ENCODE data around the gene JARID2. TPM values are rescaled to one million over a fixed set of nuclear protein-coding genes. Genes with fewer than 3 reads are reported as not detected.

JARID2 gene
- polyA plus RNA-seq, 1 donor, result 16.2 TPM

DNA sequence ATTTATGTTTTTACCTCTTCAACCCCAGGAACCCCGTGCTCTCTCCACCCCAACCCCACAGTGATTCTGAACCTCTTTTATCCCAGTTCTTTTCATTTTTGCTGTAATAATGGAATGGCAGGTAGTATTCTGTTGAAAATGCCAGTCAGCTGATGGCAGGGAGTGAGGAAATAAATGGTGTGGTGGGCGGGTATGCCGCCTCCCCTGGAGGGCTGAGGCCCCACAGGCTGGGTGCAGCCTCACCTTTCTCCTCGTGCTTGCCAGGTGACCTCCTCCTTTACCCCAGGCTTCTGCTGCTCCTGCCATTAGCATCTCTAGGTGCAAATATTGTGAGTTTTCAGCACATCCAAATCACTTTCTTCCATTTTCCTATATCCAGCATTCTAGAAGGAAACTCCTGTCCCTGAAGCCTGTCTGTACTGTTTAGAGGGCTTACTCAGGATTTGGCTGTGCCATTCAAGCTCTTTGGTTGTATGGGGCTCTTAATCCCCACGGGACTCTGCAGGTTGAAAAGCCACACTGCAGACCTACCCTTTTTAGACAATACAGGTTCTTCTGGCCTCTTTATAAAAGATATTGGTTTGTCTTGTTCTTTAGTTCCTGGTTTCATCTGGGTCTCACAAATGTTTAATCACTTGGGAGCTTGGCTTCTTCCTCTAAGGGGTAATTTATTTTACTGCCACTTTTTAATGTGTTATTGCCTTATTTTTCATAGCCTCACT lies 201.8 kb downstream of the JARID2 start:
- DNase-seq, result no peak

DNA sequence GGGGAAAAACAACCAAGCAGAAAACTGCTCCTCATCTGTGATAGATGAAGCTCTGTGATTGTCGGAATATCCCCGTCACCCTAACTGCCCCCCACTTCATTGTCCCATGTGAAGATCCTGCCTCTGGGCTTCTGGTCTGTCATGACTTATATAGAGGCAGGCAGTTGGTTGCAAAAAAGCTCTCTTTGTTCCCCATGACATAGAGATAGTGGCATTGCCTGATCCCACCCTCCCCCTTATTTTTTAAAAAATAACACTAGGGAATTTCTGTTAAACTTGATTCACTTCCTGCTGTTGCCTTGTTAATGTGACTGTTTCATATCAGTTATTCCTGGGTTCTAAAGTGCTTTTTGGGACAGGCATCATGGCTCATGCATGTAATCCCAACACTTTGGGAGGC lies 203.1 kb downstream of the JARID2 start:
- DNase-seq, result no peak

DNA sequence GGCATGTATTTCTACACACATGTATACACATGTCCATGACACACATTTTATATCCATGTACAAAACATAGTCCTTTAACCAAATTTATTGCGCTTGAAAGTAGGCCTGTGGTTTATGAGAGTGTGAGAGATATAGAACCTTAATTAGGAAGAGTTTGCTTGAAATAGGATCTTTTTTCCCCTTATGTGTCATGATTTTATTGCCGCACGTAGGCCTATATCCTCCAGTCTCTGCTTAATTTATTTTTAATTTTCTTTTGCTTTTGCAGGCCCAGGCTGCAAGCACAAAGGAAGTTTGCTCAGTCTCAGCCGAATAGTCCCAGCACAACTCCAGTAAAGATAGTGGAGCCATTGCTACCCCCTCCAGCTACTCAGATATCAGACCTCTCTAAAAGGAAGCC lies 205.9 kb downstream of the JARID2 start:
- DNase-seq, result no peak

DNA sequence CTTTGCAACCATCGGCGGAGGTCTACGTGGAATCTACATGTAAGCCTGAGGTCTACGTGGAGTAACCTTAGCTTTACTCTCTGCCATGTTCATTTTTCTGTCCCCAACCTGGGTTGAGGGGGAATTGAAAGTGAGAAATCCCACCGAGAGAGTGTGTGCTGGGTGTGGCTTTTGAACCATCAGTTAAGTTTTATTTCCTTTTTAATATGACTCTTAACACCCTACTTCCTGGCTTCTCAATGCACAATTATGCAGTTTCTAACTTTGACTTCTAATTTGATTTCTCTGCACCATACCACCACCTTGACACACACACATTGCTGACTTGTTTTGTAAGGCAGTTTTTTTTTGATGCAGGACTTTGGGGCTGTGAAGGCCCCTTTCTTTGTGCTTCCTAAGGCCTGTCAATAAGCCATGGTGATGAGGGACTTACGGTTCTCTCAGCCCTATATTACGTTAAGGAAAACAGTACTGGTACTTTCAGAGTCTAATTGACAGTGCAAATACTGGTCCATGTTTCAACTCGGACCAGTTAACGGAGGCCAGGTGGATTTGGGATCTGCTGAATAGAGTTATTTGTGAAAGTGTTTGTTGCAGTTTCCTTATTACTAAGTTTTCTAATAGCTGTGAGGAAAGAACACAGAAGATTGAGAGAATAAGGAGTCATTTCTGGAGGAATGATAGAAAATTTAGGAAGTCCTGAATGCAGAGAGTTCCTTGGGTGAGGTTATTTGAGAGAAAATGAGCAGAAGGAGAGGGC lies 206.5 kb downstream of the JARID2 start:
- no peak for DNase-seq

DNA sequence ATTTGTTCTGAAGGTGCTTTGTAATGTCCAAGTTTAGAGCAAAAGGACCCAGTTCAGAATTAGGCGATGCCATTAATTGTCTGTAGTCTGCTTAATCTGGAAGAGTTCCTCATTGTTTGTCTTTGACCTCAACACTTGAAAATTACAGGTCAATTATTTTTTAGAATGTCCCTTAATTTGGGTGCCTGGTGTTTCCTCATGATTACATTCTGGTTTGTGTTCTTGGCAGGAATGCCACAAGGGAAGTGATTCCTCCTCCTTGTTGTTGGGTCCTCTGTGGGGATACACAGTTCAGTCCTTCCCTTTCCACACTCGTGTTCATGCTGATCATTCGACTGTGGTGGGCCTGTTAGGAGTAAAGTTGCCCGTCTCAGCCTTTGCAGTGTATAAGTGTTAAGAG lies 207.3 kb downstream of the JARID2 start:
- DNase-seq, result no peak

DNA sequence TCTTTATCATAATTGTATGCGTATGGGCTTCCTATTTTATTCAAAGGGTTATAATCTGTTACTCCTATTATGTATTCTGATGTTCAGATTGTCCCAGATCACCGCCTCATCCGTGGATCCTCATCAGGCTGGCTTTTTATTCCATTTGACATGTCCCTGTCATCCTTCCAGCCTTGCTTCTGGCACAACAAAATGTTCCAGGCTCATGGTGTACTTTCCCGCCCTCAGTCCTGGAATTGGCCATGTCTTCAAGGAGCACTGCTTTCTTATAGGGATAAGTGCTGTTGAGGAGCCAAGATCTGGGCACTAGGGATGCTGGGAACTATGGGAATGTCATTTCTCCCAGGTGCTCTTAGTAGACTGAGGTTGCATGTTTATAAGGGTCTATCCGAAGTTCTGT lies 207.8 kb downstream of the JARID2 start:
- DNase-seq, result no peak

DNA sequence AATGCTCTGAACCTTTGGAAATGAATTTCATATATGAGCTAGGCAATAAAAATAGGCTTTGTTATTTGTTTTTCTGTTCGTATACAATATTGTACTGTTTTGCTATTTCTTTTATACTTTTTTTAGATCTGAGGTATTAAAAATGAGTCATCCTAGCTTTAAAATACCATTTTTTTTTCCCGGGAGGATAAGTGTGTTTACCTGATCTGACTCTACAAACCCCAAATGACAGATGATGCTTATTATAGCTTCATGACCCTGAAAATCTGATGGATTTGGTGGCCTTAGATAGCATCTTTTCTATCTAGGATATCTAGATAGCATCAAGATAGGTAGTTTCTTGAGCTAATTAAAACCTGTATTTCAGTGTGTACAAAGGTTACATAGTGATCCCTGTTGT lies 210.6 kb downstream of the JARID2 start:
- no peak for DNase-seq

DNA sequence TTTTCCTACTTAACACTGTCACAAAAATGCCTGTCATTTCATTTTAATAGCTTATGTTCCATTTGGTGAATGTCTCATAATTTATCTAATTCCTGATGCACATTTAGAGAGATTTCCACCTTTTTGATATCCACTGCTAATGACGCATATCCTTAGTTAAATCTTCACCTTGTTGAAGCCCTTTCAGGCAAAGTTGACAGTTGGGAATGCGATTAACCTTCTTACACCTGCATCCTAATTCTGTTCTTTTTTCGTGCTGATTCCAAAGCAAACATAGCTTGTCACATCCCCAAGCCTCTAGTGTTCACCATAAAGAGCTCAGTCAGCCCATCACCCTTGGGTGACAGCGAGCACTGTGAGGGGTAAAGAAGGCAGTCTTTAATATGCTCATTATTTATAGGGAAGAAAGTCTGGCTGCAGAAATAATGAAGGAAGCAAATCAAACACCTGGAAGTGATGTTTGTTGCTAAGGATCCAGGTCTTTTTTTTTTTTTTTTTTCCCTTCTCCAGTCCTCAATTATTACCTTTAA lies 211.3 kb downstream of the JARID2 start:
- no peak for DNase-seq

DNA sequence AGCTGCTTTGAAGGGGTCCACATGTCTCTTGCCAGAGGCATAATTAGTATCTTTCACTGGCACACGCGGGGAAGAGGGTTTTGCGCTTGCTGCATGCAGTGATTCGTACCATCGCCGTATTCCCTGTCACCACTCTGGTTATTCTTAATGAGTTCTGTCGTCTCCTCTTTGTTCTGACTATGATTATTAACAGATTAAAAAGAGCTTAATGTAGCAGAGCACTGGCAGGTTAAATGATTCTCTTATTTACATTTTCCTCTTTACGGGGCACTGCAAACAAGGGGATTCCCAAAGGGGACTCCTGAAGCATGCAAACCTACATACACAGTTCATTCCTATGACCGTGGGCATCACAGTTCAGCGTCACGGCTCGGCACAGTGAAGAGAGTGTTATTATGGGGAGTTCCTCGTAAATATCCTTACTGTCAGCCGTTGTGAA lies 212.2 kb downstream of the JARID2 start:
- DNase-seq, result no peak

DNA sequence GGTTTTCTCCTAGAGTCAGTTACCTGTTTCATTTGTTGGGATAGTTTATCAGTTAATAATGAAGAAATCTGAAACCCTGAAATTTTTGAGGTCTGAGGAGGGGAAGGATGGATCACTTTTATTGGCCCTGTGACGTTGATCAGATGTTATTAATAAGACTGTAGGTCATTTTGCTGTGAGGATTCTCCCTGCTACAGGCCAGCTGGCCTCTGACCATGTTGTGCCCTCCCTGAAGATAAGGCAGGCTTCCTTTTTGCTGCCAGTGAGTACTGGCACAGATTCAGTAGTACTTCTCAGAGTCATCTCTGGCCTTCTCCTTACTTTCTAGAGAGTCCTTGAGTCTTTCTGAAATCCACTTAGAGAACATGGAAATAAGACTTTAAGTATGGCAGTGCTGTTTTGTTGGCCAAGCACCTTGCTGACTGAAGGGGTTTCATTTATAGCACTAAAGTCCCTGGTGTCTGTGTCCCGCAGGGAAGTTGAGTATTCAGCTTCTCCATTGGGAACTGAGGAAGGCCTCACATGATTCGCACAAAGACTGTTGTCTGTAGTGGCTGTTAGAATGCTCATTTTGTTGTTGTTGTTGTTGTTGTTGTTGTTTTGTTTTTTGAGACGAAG lies 214.3 kb downstream of the JARID2 start:
- DNase-seq, result no peak

DNA sequence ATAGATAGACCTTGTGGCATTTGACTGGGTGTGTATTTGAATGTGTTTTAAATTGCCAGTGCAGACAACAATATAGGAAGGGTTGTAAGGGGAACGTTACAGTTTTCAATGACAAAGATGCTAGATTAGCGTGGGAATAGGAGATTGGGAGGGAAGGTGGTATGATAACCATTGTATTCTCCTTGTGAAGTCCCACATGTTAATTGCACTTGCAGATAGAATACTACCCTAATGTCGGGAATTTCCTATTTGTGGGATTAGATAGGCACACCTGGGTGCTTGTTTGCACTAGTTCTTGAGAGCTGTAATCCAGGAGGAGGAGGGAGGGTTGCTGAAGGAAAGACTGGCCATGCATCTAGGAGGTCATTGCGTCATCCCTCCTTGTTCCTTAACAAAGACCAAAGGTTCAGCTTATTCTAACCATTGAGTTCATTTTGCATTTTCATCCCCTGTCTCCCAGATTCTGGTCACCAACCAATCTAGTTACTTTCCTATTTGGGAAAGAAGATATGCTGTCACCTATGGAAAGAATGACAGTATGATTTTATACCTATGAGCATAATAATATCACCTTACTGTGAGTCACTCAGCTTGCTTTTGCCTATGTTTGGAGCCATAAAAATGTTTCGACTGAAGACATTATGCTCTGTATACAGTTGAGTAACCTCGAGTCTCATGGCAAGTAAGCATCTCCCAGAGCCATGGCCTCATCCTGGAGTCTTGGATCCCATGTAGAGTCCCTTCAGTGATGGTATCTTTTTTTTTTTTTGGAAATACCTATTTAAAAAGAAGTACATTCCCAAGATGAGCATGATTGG lies 215.5 kb downstream of the JARID2 start:
- DNase-seq, result no peak

DNA sequence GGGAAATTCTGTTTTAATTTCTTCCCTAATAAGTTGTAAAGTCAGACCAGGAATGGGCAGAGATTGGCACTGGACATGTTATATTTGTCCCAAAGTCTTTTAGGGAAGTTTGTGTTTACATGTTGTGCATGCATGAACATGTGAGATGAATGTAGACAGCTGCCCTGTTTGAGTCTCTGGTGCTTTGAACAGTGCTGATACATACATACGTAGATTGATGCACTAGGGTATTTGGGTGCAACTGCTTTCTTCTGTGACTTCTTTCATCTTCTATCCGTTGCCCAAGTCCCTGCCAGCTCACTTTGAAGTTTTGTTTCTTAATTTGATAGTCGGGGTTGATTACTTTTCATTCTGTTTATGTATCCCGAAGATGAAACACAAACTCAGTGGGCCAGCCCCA lies 216.4 kb downstream of the JARID2 start:
- no peak for DNase-seq

DNA sequence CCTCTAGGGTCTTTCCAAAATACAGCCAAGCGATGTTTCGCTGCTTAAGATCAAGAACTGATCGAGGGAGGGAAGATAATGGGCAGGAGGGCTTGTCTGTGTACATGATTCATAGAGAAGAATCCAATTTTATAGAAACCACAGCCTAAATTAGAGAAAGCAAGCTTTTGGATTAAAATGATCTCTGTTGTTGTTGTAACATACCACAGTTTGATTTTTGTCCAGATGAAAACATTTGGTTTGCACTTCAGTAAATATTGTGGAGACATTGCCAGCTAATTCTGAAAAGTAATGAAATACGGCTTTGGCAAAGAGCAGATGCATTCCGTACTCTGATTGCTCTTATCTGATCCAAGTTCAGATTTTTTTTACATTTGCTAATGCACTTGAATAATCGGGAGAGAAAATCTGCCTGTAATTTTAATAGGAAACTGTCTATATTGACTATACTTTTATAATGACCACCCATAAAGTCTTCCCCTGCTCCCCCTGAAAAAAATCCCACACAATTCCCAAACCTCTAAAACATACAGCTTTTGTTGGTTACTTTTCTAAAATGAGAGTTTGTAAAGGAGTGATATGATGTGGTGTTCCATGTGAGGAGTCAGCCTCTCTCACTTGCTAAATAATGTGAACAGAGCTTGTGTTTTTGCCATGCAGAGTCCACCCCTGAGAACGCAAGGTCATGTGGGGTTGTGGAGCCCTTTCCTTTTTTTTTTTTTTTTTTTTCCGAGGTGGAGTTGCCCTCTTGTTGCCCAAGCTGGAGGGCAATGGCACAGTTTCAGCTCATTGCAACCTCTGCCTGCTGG lies 217.1 kb downstream of the JARID2 start:
- DNase-seq, result no peak

DNA sequence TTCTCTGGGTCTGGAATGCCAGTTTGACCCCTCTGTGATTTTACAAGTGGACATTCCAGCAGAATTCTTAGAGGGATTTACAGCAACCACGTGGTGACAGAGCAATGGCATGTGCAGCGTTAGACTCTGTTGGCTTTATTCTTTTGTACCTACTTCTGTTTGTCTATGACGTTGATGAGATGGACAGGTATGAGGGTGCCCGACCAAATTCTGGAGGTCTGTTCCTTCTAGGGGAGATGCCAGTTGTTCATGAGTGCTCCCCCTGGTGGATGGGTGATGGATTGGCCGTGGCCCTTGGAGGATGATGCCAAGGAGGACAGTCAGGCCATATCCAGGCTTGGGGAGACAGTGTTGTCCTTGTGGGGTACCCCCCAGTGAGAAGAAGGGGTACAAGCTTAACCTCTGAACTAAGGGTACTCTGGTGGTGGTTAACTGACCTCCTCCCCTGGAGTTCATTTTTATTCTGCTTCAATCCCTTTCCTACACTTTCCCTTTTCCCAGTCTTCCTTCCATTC lies 218.4 kb downstream of the JARID2 start:
- DNase-seq, result no peak

DNA sequence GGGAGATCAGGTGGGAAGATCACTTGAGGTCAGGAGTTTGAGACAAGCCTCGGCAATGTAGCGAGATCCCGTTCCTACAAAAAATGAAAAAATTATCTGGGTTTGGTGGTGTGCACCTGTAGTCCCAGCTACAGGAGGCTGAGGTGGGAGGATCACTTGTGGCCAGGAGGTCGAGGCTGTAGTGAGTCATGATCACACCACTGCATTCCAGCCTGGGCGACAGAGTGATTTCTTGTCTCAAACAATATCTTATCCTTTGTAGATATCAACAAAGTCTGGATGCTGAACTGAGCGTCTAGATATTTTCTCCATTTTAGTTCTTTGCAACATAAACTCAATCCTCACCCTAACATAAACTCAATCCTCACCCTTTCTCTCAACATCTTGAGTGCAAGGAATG lies 219.3 kb downstream of the JARID2 start:
- no peak for DNase-seq

DNA sequence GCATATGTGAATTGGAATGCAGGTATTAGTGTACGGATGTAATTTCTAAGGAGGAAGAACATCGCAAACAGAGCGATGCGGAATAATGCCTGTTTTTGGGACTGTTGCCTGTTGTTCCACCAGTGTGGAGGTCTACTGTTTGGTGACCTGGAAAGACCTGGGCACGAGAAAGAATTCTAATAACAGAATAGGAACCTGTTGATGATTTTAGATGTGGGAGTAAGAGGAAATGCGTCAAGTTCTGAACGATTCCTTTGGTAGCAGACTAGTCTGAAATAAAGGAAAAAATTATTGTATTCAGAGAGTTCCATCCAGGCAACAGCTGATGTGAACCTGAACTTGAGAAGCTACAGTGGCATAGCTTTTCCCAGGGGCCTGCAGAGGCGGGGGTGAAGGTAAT lies 224.9 kb downstream of the JARID2 start:
- DNase-seq, result no peak

DNA sequence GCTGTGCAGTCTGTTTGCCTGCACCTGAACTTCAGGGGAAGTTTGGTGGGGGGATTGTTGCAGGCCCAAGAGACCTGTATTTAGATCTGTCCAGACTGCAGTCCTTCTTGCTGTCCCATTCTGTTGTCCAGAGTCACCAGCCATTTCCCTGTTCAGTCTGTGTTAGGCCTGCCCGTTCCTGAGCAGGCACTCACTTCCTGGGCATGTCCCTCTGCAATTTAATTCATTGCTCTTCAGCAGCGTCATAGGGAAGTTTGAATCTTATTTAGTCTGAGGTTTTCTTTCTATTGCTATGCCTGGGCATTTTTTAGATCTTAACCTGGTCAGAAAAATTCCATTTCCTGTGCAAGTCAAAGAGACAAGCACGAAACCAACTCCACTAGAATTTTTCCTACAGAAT lies 226.8 kb downstream of the JARID2 start:
- DNase-seq, result no peak

DNA sequence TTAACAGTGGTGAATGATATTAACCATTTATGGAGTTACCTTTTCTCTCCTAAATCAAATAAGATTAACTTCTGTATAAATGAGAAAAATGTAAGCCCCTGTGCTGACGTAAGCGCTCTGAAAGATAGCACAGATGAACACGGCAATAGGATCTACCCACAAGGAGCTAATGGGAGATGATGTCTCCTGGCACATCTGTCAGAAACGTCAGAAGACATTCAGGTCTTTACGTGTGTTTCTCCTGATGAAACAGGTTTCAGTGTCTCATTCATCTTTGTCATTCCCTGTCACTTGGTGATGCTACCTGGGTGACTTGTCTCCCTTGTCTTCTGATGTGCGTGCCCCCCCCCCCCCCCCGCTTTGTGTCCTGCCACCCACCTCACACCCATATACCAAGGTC lies 227.3 kb downstream of the JARID2 start:
- no peak for DNase-seq

DNA sequence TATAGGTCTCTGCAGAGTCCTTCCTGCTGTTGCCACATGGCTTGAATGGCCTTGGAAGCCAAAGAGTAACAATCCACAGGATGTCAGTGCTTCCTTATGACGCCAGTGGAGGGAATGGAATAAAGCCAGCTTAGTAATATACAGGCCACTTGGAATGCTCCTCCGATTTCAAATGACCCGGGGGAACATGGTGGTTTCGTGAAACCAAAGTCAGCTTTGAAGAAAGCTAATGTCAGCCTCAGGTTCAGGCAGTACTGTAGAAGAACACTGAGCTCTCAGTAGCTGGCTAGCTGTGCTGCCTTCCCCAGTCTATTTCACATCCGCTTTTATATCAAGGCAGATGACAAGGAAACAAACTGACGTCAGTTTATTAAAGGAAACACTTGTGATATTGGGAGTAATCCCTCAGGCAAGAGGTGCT lies 227.9 kb downstream of the JARID2 start:
- DNase-seq, result no peak

DNA sequence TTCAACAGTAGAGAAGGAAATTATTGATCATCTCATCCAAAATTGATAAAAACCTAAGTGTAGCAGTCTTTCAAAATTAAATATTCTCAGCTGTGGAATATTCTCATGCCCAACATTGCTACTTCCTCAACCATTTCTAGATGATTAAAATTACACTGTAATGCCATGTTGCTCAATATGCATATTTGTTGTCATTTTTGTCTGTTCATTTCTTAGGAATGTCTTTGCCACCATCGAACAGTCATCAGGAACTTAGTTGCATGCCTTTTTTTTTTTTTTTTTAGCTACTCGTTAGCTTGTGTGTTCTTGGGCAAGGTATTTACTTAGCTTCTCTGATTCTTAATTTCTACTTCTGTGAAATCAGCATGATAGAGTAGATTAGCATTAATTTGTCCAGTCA lies 228.3 kb downstream of the JARID2 start:
- no peak for DNase-seq

DNA sequence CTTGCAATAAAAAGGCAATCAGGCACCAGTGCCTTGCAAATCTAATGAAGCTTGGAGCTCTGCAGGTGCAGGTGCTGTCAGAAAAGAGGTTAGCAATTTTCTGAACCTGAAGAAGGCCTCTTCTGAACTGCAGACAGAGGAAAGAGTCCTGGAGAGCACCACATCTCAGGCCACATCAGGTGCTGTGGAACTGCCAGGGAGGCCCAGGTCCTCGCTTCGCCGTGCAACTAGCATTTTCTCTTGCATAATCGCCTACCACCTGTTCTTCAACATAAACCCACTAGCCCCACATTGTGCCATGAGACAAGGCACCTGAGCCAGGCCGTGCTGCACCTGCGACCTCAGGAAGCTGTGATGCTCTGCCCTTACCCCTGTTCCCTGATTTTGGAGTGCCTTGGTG lies 229.4 kb downstream of the JARID2 start:
- DNase-seq, result no peak

DNA sequence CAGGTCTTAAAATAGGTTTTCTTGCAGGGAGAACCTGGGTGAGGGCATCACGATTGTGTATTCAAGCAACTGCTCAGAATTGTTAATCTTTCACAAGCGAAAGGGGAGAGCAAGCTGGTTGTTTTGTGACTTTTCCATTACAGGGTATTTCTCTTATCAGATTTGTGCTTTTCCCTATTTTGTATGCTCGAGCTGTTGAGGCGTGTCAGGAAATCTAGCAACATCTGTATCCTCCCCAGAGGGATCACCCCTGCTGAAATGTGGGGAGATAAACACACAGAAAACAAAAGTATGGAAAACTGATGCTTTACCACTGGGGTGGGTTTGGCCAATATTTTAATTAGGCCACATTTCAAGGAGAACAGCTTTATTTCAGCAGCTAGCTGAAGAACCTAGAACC lies 230.0 kb downstream of the JARID2 start:
- DNase-seq, result no peak

Measured in hindlimb muscle (tissue), 1 donor.